Body of pancreas (tissue), 4 donors: Measurements from ENCODE around the gene TOB2. TPM values are rescaled to one million over a fixed set of nuclear protein-coding genes. Genes with fewer than 3 reads are reported as not detected.
A peak's percentile ranks its signal among the peaks of the same experiment; 100 is the strongest.
"Not testable (repeated sequence)": the region's sequence is repeated elsewhere in the genome, so short reads cannot be mapped to it uniquely, and the experiment has no call there.

Experiments used
- ATAC-seq: fragments of 150-250 bp; one replicate; pipeline ENCODE4 v1.9.1; 2016
- DNase-seq, 4 donors: peaks; one replicate each; pipeline ENCODE4 v3.0.0-alpha.2; 2019
- H3K27ac ChIP-seq, 4 donors: fragments of 200-600 bp; sonication (generic); 1 replicate in 3 of 4; 2 replicates in 1 of 4; pipeline versions ENCODE4 v1.5.1 to v1.6.1; 2016 to 2019; ENCODE audit warnings: mild to moderate bottlenecking in 1 of 4, mixed read lengths in 1 of 4, moderate library complexity in 1 of 4
- H3K27me3 ChIP-seq, 2 donors: fragments of 200-600 bp; sonication (generic); one replicate each; pipeline ENCODE4 v1.6.0; 2016; ENCODE audit warnings: mild to moderate bottlenecking in 1 of 2
- H3K36me3 ChIP-seq, 2 donors: fragments of 200-600 bp; sonication (generic); replicated peaks in 1 of 2; 2 replicates each; pipeline ENCODE4 v1.5.1; 2016; ENCODE audit warnings: low read depth in 2 of 2; ENCODE audit not compliant: insufficient read depth in 1 of 2
- H3K4me1 ChIP-seq: fragments of 200-600 bp; sonication (generic); one replicate; pipeline ENCODE4 v1.6.0; 2016
- H3K4me3 ChIP-seq, 2 donors: fragments of 200-600 bp; sonication (generic); 1 replicate in 1 of 2; 2 replicates in 1 of 2; pipeline ENCODE4 v1.5.1; 2016 to 2019
- H3K9me3 ChIP-seq, 3 donors: fragments of 200-600 bp; sonication (generic); 1 replicate in 2 of 3; 2 replicates in 1 of 3; pipeline ENCODE4 v1.5.1; 2016
- POLR2A ChIP-seq, 3 donors: fragments of 450-650 bp; IDR thresholded peaks; one replicate each; pipeline ENCODE4 v1.6.1; 2016; ENCODE audit warnings: antibody characterized with exemption in 3 of 3, mild to moderate bottlenecking in 2 of 3
- WGBS, 2 donors: methylation state at CpG; one replicate each; pipeline ENCODE4 v1.1.5; 2017; 5-methylcytosine and 5-hydroxymethylcytosine counted together
- intact Hi-C: fragments of 100-400 bp; cut with DNase I; formaldehyde crosslinking; loops from one replicate; pipeline ENCODE4 v1.15.1; 2023
- total RNA-seq, 2 donors: library from RNA; depleted of rRNA; stranded (reverse); fragments of >200 nt; gene quantifications; one replicate each; pipeline ENCODE4 v1.1.0, GENCODE V29; 2016
- TF ChIP-seq, protein P1 (sequence below), 7 experiments: fragments of 450-650 bp in 4 of 7; fragments of 200-600 bp in 3 of 7; sonication (generic) in 3 of 7; IDR thresholded peaks; one replicate each; pipeline ENCODE4 v1.5.1; 2016 to 2019; ENCODE audit warnings: antibody characterized with exemption in 7 of 7

Gene TOB2
- total RNA-seq, 2 donors from 2014 or later: 23.1 to 27.2 TPM

DNA sequence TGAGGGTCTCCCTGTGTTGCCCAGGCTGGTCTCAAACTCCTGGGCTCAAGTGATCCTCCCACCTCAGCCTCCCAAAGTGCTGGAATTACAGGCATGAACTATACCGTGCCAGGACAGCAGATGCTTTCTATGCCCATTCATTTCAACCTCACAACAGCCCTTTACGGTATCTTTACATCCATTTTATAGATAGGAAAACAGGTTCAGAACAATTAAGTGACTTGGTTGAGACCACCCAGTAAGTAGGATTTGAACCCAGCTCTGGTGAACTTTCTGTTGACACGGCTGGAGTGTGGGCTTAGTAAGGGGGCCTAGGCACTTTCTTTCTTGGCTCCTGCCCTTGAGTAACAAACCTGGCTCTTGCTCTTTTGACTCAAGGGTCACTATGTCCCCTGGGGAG, 39.2 kb downstream of the TOB2 start:
- Histone ChIP-seq H3K27ac (no peak overlapping the region), H3K9me3 (no peaks in the 10 kb centered on the region), H3K27me3 (no peaks in the 10 kb centered on the region), H3K4me3 (no peak overlapping the region), H3K36me3 (no peaks in the 10 kb centered on the region), H3K4me1 (peaks cover 48% of the 10 kb centered on the region)
- TF ChIP-seq POLR2A (IDR thresholded peaks at IDR 0.05): no peak
- TF ChIP-seq, protein P1, sequence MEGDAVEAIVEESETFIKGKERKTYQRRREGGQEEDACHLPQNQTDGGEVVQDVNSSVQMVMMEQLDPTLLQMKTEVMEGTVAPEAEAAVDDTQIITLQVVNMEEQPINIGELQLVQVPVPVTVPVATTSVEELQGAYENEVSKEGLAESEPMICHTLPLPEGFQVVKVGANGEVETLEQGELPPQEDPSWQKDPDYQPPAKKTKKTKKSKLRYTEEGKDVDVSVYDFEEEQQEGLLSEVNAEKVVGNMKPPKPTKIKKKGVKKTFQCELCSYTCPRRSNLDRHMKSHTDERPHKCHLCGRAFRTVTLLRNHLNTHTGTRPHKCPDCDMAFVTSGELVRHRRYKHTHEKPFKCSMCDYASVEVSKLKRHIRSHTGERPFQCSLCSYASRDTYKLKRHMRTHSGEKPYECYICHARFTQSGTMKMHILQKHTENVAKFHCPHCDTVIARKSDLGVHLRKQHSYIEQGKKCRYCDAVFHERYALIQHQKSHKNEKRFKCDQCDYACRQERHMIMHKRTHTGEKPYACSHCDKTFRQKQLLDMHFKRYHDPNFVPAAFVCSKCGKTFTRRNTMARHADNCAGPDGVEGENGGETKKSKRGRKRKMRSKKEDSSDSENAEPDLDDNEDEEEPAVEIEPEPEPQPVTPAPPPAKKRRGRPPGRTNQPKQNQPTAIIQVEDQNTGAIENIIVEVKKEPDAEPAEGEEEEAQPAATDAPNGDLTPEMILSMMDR (IDR thresholded peaks at IDR 0.05): no peak
- ATAC-seq (no peak), DNase-seq (no peak)
- WGBS, 2 donors: 89 to 90% methylated on average over 3 of the region's 3 CpGs
- intact Hi-C loops: no loop called here

DNA sequence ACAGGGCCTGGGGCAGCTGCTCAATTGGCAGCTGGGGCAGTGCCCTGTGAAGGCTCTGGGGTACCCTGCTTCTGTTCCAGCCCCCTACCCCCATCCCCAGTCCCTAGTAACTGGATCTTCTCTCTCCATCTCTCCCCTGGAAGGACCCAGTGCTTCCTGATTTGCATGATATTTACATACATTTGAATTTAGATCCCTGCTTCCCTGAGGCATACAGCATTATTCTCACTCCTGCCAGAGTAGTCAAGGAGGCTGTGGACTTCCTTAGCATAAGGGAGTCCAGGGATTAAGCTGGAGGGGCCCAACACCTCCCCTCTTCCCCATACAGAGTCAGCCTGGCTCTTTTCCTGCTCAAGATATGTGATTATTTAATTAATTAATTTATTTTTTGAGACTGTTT, 40.2 kb downstream of the TOB2 start:
- no peaks in the 10 kb centered on the region for H3K9me3 ChIP-seq
- DNase-seq: no peak
- peaks cover 48% of the 10 kb centered on the region for H3K4me1 ChIP-seq
- no peaks in the 10 kb centered on the region for H3K27me3 ChIP-seq
- no peak for ATAC-seq
- no peak for TF ChIP-seq POLR2A (IDR thresholded peaks at IDR 0.05)
- TF ChIP-seq, protein P1 (IDR thresholded peaks at IDR 0.05): no peak
- intact Hi-C loops: no loop called here
- H3K36me3 ChIP-seq: no peaks in the 10 kb centered on the region
- H3K27ac ChIP-seq: no peak overlapping the region
- H3K4me3 ChIP-seq: no peak overlapping the region

DNA sequence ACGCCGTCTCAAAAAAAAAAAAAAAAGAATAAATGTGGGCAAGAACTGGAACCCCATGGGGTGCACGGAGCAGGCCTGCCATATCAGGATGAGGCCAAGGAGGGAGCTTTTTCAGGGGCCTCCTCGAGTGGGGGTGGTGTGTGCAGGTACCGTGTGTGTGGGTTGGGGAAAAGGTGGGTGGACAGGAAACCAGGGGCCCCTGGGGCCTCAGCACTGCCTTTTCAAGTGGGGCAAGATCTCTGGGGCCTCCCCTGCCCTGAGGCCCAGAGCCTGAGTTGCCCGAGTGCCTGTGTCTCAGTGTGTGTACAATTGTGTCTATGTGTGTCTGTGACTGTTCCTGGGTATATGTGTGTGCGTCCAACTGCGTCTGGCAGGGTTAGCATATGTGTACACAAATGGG, 41.0 kb downstream of the TOB2 start:
- H3K27me3 ChIP-seq: no peaks in the 10 kb centered on the region
- peaks cover 44% of the 10 kb centered on the region for H3K4me1 ChIP-seq
- H3K36me3 ChIP-seq: no peaks in the 10 kb centered on the region
- no peak overlapping the region for H3K4me3 ChIP-seq
- TF ChIP-seq, protein P1 (IDR thresholded peaks at IDR 0.05): no peak
- TF ChIP-seq POLR2A (IDR thresholded peaks at IDR 0.05): no peak
- WGBS, 2 donors: 78 to 92% methylated on average over 6 to 7 of the region's 8 CpGs
- DNase-seq (no peak), ATAC-seq (no peak)
- no peaks in the 10 kb centered on the region for H3K9me3 ChIP-seq
- no peak overlapping the region for H3K27ac ChIP-seq
- intact Hi-C loops: no loop called here

DNA sequence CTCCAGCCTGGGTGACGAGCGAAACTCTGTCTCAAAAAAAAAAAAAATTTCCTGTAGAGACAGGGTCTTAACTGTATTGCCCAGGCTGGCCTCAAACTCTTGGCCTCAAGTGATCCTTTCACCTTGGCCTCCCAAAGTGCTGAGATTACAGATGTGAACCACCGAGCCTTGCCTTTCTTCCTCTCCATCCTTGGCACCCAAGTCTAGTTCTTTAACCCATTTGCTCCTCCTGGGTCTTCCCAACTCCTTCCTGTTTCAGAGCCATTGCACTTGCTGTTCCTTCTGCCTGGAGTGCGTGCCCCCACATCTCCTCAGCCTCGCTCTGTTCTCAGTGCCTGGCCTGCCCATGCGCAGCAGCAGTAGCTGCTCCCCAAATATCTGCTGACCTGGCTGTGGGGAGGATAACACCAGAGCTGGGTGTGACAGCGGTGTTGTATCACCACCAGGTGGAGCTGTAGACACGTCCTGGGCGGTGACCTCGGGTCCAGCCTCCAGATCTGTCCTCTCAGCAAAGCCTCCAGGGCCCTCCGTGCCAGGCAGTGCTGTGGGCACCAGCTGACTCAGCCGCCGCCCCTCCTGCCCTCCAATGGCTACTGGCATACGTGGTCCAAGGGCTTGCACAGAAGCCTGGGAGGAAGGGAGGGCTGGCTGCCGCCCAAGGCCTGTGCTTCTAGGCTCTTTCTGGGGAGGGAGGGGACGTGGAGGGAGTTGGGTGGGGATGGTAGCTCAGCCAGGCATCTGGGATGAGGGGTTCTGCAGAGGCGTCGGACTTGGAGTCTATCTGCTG, 42.9 kb downstream of the TOB2 start:
- peak overlapping the region in 3 of 4 donors; percentile 26 to 53 (median 26) for H3K27ac ChIP-seq
- H3K9me3 ChIP-seq: no peaks in the 10 kb centered on the region

DNA sequence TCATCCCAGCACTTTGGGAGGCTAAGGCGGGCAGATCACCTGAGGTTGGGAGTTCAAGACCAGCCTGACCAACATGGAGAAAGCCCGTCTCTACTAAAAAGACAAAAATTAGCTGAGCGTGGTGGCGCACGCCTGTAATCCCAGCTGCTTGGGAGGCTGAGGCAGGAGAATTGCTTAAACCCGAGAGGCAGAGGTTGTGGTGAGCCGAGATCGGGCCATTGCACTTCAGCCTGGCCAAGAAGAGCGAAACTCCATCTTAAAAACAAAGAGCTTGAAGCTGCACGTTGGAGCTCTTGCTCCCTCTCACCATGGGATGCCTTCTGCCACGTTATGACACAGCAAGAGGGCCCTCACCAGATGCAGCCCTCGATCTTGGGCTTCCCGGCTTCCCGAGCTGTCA, 43.8 kb downstream of the TOB2 start:
- H3K27me3 ChIP-seq, H3K9me3 ChIP-seq, DNase-seq, intact Hi-C loops, ATAC-seq, H3K36me3 ChIP-seq, H3K4me3 ChIP-seq: not testable (repeated sequence)
- Histone ChIP-seq H3K4me1 (peaks cover 27% of the 10 kb centered on the region), H3K27ac (peak overlapping the region in 3 of 4 donors; percentile 66 to 80 (median 78))
- 88 to 89% methylated on average over 14 of the region's 14 CpGs for WGBS, 2 donors

More for the DNA sequence above, 42.9 kb downstream of the TOB2 start:
- Histone ChIP-seq H3K4me1 (peaks cover 27% of the 10 kb centered on the region), H3K4me3 (no peak overlapping the region), H3K36me3 (no peaks in the 10 kb centered on the region), H3K27me3 (no peaks in the 10 kb centered on the region)
- ATAC-seq: peak; percentile 91
- 14 to 15% methylated on average over 13 to 18 of the region's 18 CpGs for WGBS, 2 donors
- TF ChIP-seq, protein P1 (IDR thresholded peaks at IDR 0.05): peak; percentile 90 to 99 (median 98)
- TF ChIP-seq POLR2A (IDR thresholded peaks at IDR 0.05): no peak
- intact Hi-C loops: no loop called here
- peak; percentile 91 to 99 (median 94) for DNase-seq
